RPMI8226 (cell line): Measurements from ENCODE around the gene POU2F2.
A peak's percentile ranks its signal among the peaks of the same experiment; 100 is the strongest.

Source experiments
- DNase-seq: peaks from one replicate; pipeline ENCODE4 v3.0.0-alpha.2; 2015

POU2F2 gene

GRCh38 chr19:42154471-42155323 lies 22.5 kb upstream of the POU2F2 start:
- peak; percentile 5 for DNase-seq

GRCh38 chr19:42153672-42154433 lies 21.6 kb upstream of the POU2F2 start:
- DNase-seq, result no peak

- no peak for DNase-seq
Observed at GRCh38 chr19:42152910-42153671, 20.8 kb upstream of the POU2F2 start.

GRCh38 chr19:42151782-42152684 lies 19.8 kb upstream of the POU2F2 start:
- DNase-seq, result no peak

- no peak for DNase-seq
Observed at GRCh38 chr19:42150911-42151361, 18.7 kb upstream of the POU2F2 start.

- DNase-seq, result no peak
Observed at GRCh38 chr19:42150364-42150763, 18.1 kb upstream of the POU2F2 start.

GRCh38 chr19:42149447-42150202 lies 17.4 kb upstream of the POU2F2 start:
- no peak for DNase-seq

- no peak for DNase-seq
Observed at GRCh38 chr19:42148266-42148665, 16.0 kb upstream of the POU2F2 start.

- DNase-seq, result peak; percentile 16
Observed at GRCh38 chr19:42143341-42144234, 11.3 kb upstream of the POU2F2 start.

GRCh38 chr19:42140125-42140754 lies 8.0 kb upstream of the POU2F2 start:
- DNase-seq, result peak; percentile 69

- no peak for DNase-seq
Observed at GRCh38 chr19:42134535-42135070, 2.4 kb upstream of the POU2F2 start.

- DNase-seq, result peak; percentile 91
Observed at GRCh38 chr19:42132851-42133528, 744 bp upstream of the POU2F2 start.

- DNase-seq, result no peak
Observed at GRCh38 chr19:42131149-42132029, 857 bp downstream of the POU2F2 start.

GRCh38 chr19:42130254-42130573 lies 2.0 kb downstream of the POU2F2 start:
- DNase-seq, result peak; percentile 59

GRCh38 chr19:42129399-42130253 lies 2.6 kb downstream of the POU2F2 start:
- DNase-seq, result peak; percentile 85

- DNase-seq, result no peak
Observed at GRCh38 chr19:42126574-42126973, 5.7 kb downstream of the POU2F2 start.

GRCh38 chr19:42125536-42125935 lies 6.7 kb downstream of the POU2F2 start:
- no peak for DNase-seq
